HG02759 (cell line): ENCODE data around the gene ANXA8.
A peak's percentile ranks its signal among the peaks of the same experiment; 100 is the strongest.
"Not testable (repeated sequence)": the region's sequence is repeated elsewhere in the genome, so short reads cannot be mapped to it uniquely, and the experiment has no call there.

Source experiments
- ATAC-seq: cut with Tn5 transposase; IDR thresholded peaks from one replicate; pipeline ENCODE4 v1.9.1; 2021; ENCODE audit warnings: mild to moderate bottlenecking, moderate library complexity; ENCODE audit not compliant: unreplicated experiment

ANXA8 gene, protein sequence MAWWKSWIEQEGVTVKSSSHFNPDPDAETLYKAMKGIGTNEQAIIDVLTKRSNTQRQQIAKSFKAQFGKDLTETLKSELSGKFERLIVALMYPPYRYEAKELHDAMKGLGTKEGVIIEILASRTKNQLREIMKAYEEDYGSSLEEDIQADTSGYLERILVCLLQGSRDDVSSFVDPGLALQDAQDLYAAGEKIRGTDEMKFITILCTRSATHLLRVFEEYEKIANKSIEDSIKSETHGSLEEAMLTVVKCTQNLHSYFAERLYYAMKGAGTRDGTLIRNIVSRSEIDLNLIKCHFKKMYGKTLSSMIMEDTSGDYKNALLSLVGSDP

DNA sequence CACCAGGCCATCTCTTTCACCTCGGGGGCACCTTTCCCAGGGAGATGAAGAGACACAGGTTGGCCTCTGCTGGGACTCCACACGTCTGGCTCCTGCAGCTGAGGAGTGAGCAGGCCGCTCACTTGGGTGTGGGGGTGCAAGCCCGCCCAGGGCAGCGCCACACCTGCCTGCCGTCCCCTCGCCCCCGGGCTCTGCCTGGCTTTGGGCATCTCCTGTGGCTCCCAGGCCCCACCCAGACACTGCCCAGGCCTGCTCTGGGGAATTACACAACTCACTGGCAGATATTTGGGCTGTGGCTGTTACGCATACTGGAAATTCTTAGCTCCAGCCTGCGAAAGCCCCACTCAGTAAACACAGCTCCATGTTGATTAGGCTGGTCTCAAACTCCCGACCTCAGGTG, at the start of gene ANXA8:
ANXA8 (minus strand) TSS at position 193 of the 400 bp plus-strand sequence; CDS start at position 11, 182 bp downstream.
- not testable (repeated sequence) for ATAC-seq

DNA sequence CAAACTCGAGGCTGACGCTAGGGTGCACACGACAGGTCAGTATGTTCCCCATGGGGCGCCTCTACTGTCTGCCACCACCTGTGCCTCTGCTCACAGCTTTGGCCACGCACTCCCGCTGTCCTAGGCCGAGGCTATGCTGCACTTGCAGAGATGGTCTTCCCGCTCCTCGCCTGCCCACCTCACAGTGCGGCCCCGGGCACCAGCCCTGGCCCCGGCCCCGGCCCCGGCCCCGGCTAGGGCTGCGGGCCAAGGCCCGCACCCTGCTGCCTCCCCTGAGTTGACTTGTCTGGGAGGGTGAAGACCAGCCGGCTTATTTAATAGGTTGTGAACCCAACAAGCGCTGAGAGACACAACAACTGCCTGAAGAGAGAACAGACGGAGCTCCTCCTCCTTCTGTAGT, 39.6 kb upstream of the ANXA8 start, which contains the start of gene AGAP9:
AGAP9 (minus strand) TSS at position 164 of the 400 bp plus-strand sequence; CDS start at position 52, 112 bp downstream.
- ATAC-seq = not testable (repeated sequence)

DNA sequence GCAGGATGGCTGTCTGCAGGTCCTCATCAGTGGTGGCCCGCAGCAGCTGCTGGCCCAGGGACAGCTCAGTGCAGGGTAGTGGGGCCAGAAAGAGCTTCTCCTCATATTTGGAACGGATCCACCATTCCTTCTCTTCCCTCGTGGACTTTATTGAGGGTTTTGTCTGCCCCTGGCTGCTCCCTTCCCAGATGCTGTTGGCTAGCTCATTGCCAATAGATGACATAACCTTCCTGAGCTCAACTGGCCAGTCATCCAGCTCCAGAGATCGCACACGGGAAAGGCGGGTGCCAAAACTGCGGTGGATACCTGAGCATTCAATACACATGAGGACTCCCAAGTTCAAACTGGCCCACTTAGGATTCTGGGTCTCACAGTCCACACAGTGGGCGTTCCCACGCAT, 18.4 kb upstream of the ANXA8 start:
- ATAC-seq = not testable (repeated sequence)

DNA sequence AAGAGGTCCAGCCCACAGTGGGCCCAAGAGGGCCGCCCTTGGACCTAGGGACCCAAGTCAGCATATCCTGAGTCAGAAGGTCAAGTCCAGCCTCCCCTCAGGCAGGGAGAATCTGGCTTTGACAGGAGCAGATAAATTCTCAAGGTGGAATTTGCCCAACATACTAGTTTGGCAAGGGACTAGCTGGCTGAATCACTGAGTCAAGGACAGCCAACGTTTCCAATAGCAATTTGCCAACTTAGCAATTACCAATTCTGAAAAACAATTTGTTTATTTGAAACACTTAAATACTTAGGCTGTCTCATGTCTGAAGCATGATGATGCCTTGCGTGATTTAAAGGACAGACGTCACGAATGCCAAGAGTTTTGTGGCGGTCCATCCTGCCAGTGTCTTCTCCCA, 10.3 kb upstream of the ANXA8 start:
- ATAC-seq = not testable (repeated sequence)

DNA sequence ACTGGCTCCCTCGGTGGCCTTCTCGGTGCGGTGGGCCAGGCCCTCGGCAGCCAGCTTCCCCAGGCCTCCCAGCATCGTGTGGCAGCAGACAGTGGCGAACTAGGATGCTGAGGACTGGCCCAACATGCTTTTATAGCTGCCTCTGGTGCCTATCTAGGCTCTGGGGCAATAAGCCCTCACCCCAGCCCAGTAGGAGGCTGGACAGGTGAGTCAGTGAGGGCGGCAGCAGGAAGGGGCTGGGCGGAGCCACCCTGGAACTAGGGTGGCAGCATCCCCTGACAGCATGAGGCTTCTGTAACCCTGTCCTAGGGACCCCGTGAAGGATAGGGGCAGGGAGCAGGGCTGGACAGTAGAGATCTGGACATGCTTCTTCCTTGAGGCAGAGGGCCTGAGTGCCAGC, 7.7 kb upstream of the ANXA8 start, which contains the start of gene FAM25G:
FAM25G (minus strand) TSS at position 101 of the 400 bp plus-strand sequence; CDS start at position 75, 26 bp downstream.
- not testable (repeated sequence) for ATAC-seq

DNA sequence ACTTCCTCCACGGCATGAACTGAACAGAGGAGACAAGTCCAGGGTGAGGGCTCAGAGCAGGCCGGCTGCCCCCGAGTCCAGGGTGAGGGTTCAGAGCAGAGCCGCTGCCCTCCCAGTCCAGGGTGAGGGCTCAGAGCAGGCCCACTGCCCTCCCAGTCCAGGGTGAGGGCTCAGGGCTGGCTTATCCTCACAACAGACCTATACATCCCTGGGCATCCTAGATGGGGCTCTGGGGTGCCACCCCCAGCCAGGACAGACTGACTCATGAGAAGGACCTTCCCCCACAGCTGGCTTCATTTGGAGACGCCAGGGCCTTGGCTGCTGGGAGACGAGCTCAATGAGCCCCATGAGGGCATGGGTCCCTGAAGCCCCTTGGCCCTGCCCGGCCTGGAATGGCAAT, 5.7 kb upstream of the ANXA8 start:
- not testable (repeated sequence) for ATAC-seq

DNA sequence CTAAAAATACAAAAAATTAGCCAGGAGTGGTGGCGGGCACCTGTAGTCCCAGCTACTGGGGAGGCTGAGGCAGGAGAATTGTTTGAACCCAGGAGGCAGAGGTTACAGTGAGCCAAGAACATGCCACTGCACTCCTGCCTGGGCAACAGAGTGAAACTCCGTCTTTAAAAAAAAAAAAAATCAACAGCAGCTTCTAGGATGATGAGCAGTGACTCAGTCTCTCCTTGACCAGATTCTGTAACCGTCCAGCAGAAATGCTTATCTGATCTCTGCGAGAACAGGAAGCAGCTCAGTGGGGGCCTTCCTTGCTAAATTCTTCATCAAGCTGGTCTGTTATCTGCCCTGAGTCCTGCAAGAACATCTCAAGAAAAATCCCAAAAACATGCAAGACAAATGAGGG, 2.0 kb upstream of the ANXA8 start:
- ATAC-seq = not testable (repeated sequence)

DNA sequence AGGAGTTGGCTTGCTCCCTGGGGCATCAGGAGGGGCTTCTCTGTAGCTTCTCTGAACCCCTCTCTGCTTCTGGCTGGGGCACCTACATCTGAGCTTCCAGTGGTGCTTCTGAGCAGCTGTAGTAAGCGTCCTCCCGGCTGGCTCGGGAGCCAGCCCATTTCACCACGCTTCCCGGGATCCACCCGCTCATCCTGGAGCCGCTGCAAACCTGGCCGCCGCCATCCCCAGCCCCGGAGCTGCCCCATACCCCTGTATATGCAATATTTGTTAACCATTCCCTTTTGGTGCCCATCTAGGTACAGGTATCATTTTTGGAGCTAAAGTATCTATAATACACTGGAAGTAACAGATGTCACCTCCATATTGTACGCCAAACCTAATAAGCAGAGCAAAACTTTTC, 871 bp upstream of the ANXA8 start:
- ATAC-seq = not testable (repeated sequence)

DNA sequence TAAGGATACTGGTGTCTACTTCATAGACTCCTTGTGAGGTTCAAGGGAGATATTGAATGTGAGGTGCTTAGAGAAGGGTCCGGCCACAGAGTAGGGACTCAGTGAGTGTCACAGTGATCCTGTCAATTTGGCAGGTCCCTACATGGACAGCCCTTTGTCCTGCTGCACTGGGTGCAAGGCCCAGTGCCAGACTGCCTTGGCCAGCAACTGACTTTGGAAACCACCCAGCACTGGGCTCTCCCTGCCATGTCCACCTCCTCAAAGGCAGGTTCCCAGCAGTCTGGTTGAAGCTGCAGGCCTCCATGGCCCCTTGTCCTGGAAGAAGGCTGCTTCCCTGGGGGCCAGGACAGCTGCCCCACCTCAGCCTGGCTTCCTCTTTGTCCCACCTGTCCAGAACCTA, 1.5 kb downstream of the ANXA8 start:
- not testable (repeated sequence) for ATAC-seq

DNA sequence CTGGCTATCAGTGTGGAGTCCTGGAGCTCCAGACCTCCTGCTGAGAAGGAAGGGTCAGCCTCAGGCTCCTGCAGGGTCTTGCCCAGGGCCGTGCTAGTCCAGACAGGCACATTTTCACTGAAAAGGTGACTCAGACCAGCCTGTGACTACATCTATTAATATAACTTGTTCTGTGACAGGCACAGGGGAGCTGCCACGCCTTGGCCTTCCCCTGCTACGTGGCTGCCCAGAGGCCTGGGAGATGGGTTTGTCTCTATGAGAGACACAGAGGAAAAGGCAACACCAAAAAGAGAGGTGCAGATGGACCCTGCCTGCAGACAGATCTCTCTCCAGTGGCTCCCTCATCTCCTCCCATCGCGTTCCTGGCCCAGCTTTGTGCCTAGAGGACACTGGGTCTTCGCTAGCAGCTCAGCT, 2.1 kb downstream of the ANXA8 start:
- ATAC-seq = not testable (repeated sequence)

DNA sequence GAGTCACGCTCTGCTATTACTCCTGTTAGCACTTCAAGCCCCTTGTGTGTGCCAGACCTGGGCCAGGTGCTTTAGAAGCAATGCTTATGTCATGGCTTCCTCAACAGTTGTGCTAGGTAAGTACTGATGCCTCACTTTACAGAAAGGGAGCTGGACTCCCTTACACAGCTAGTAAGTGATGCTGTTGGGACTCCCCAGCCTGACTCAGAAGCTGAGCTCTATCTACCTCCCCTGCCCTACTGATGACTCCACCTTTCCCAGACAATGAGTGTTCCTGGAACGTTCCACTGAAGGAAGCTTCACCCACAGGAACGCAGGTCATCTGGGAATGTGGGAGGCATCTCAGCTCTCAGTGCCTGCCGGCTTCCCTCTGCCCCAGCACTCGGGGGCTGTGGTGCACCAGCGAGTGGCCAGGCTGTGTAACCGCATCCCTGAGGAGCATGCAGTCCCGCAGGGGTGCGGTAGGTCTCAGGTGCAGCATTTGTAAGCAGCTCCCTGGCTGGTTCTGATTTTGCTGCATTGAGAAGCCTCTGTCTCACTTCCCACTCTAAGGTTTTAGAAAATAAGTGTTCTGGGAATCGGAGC, 2.6 kb downstream of the ANXA8 start:
- not testable (repeated sequence) for ATAC-seq

DNA sequence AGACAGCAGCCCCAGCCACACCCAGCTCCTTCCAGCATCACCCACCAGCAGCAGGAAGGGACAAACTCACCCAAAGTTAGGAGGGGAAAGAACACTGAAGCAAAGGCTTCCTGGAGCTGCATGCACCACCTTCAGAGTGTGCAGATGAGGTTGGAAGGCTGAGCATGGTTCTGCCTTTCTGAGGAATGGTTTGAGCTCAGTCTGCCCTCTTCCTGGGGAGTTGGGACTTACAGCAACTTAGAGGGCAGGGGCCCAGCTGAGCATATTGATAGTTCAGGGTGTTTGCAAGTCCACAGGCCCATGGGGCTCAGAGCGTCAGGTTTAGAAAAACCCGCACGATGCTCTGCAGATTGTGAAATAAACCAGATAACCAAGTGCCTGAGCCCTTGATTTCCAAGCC, 3.8 kb downstream of the ANXA8 start:
- ATAC-seq = not testable (repeated sequence)

DNA sequence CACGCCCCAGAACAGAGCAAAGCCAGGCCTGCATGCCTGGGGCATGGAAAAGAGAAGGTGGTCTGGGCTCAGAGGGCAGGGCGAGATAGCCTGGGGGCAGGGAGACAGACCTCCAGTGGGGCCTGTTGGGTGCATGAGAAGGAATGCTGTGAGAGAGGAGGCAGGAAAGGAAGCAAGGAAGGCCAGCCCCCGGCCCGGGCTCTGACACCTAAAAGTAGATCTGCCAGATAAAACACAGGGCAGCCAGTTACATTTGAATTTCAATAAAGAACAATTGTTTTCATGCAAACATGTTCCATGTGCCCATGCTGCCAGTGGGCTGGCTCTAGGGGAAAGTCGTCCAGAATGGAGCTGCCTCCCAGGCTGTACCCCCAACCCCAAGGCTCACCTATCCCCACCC, 5.8 kb downstream of the ANXA8 start:
- ATAC-seq = not testable (repeated sequence)

DNA sequence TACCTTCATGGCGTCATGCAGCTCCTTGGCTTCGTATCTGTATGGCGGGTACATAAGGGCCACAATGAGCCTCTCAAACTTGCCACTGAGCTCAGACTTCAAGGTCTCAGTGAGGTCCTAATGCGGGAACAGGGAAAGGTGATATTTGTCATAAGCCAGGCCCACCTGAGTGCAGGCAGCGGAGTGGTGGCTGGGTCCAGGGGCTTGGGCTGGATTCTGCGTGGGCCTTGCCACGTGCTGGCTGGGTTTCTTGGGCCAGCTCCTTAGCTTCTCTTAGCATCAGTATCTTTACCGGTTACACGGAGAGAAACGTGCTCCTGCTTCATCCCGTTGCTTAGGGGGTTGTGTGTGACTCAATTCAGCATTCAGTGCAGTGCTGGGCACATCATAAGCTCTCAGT, 6.8 kb downstream of the ANXA8 start:
- ATAC-seq = not testable (repeated sequence)

DNA sequence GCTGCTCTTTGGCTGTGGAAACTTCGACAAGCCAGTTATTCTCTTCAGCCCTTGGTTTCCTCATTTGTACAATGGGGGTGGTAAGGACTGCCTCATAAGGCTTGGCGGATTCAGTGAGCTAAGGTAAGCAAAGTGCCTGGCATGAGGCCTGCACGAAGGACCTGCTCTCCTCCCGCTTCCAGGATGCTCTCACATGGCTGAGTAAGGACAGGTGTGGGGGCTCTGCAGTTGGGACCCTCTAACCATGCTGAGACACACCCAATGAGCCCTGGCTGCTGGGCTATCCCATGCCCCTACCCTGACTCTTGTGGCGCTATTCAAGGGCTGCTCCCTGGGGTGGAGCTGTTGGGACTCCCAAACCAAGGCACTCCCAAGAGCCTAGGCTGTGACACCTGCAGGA, 8.8 kb downstream of the ANXA8 start:
- not testable (repeated sequence) for ATAC-seq

DNA sequence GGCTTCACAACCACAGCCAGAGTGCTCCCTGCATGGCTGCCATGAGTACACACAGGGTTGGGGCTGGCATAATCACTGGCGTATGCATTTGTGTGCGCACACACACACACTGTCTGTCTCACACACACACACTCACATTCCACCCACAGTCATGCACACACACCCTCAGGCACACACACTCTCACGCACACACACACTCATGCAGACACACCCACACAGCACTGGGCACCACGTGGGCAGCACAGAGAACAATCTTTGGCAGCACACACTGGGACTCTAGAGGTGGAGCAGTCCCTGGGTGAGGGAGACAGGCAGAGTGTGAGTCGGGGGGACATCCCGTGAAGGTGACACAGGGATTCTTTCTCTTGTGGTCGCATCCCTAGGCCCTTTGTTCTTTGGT, 10.4 kb downstream of the ANXA8 start:
- not testable (repeated sequence) for ATAC-seq

DNA sequence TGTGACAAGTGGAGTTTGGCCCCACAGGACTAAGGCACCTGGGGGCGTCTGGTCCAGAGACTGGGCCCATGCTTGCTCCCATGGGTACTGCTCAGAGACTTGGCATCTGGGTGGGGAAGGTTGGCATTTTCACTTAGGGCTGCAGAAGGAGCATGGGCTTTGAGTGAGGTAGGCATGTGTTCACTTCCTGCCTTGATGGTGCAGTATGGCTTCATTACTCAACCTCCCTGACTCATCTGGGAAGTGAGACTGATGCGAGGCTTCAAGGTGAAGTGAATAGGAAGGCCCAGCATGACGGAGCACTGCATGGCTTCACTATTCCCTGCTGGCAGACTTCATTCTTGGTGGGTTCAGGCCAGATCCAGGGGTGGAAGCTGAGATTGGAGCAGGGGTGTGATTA, 11.3 kb downstream of the ANXA8 start:
- peak; percentile 72 for ATAC-seq

DNA sequence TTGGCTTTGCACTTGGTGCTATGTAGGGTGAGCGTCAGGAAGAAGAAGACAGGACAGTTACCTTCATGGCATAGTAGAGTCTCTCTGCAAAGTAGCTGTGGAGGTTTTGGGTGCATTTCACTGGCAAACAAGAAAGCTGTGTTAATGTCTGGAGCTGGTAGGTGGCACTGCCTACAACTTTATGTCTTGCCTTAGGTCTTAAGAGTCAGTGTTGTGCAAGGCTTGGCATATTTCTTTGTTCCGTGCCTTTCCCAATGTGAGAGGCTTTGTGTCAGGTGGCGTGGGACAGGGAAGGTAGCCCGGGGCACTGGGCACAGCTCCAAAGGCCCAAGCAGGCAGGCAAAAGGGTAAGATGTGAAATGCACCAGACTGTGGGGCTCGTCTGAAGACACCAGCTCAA, 11.8 kb downstream of the ANXA8 start:
- ATAC-seq = not testable (repeated sequence)

DNA sequence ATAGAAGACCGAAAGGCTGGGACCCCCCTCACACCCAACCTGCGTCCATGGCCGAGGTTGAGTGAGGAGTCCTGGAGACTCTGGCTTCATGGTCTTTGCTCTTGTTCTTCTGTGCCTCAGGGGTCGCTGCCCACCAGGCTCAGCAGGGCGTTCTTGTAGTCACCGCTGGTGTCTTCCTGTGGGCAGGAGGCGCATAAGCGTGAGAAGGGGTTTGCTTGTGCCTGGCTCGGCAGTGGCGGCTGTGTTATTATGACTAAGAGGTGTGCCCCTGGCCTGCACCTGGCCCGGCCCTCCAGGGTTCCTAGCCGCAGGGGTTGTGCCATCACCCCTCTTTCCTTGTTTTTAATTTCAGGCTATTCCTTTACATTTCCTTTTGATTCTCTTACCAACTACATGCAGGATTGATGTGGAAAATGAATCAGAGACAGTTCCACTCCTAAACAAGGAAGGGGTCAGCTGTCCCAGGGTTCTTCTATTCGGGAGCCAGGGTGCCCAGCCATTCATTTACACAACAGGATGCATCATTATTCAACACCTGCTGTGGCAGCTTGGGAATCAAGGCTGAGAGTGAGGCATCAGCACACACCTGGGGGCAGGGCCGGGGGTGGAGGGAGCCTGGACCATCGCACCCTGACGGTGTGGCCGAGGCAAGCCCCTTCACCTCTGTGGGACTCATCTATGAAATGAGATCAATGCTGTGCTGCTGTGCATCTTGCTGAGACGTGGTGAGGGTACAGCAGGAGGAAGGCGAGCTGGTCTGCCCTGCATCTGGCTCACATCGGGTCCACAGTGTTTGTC, 15.0 kb downstream of the ANXA8 start:
- not testable (repeated sequence) for ATAC-seq

DNA sequence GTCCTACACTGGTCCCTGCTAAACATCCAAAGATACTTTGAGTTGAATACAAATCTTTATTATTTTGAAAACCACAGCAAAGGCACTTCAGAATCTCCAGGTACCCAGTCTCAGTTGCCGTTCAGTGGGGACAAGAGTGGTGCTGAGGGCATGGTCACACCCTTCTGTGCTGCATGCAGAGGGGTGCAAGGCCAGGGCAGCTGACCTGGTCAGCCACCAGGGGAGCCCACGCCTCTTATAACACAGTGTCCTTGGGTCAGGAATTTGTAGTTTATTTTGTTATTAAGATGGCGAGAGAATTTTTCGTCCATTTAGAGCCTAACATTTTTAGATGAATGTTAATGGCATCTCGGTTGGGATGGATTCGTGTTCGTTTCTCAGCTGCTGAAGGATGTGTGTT, 16.0 kb downstream of the ANXA8 start:
- ATAC-seq = not testable (repeated sequence)

DNA sequence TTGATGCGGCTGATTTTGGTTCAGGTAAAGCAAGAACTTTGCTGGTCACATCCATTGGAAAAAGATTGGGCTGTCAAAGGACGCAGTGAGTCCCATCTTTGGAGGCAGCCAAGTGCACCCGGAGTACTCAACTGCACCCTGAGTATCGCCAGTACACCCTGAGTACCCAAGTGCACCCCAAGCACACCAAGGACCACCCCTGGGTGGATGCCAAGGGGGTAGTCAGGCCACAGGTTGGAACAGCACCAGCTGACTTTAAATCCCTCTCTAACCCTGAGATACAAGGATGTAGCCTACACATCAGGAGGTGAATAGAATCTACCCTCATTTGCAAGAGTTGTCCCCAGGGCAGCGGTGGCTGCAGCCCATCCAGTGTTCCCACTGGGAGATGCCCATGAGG, 16.5 kb downstream of the ANXA8 start:
- ATAC-seq = not testable (repeated sequence)
